EH (cell line): ENCODE results near the gene LUC7L3.
"Not testable (repeated sequence)": the region's sequence is repeated elsewhere in the genome, so short reads cannot be mapped to it uniquely, and the experiment has no call there.

Experiments used
- DNase-seq: peaks from one replicate; pipeline ENCODE4 v3.0.0-alpha.2; 2015; ENCODE audit warnings: low read depth

LUC7L3 gene, protein sequence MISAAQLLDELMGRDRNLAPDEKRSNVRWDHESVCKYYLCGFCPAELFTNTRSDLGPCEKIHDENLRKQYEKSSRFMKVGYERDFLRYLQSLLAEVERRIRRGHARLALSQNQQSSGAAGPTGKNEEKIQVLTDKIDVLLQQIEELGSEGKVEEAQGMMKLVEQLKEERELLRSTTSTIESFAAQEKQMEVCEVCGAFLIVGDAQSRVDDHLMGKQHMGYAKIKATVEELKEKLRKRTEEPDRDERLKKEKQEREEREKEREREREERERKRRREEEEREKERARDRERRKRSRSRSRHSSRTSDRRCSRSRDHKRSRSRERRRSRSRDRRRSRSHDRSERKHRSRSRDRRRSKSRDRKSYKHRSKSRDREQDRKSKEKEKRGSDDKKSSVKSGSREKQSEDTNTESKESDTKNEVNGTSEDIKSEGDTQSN

DNA sequence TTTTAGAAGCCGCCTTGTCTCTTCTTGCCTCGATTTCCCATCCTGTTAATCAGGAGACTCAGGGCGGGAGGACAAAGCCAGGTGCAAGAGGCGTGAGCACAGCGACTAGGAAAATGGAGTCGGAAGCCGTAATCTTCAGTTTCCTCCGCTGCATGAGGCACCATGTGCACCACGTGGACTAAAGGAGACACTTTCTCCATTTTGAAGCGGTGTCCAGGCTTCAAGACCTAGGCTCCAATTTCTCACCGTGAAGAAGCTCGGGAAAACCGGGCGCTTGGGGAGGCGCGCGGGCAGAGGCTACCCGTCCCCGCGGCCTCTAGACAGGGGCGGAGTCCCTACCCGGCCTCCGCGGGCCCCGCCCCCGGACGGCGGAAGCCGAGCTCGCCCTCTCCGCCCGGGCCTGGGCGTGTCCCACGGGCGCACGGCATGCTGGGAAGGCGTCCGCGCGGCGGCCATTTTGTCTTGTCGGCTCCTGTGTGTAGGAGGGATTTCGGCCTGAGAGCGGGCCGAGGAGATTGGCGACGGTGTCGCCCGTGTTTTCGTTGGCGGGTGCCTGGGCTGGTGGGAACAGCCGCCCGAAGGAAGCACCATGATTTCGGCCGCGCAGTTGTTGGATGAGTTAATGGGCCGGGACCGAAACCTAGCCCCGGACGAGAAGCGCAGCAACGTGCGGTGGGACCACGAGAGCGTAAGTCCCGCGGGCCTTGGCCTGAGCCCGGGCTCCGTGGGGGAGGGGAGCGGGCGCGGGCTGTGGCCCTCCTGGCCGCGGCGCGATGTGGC lies at the start of gene LUC7L3:
LUC7L3 (plus strand) TSS at position 460 of the 780 bp plus-strand sequence; CDS start at position 590, 130 bp downstream.
- DNase-seq: peak; percentile 93

DNA sequence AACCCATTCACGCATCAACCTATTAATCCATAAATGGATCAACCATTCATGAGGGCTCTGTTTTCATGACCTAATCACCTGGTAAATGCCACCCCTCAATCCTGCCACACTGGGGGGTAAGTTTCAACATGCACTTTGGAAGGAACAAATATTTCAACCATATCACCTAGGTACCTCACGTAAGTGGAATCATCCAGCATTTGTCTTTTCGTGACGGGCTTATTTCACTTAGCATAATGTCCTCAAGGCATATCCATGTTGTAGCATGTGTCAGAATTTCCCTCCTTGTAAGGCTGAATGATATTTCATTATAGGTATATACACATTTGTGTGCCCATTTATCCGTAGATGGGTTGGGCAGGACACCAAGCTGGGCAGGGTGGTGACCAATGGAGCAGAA lies 47.3 kb upstream of the LUC7L3 start:
- no peak for DNase-seq

DNA sequence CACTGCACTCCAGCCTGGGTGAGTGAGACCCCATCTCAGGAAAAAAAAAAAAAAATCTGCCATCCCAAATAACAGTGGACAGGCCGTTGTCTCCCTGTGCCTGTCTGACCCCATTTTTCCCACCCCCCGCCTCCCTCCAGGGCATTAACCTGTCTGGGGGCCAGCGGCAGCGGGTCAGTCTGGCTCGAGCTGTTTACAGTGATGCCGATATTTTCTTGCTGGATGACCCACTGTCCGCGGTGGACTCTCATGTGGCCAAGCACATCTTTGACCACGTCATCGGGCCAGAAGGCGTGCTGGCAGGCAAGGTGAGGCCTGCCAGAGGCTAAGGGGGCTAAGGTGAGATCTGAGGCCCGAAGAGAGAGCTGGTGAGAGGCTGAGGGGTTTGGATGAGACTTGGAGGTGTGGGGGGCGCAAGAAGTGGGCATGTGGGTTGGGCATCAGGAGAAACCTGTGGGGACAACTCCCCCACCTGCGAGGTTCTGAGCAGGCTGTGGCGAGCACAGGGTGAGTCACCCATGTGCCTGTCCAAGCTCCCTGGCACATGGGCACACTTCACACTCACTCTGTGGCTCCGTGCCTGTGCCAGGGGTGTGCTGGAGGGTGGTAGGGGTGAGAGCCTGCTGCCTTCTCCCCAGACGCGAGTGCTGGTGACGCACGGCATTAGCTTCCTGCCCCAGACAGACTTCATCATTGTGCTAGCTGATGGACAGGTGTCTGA lies 46.4 kb upstream of the LUC7L3 start:
- no peak for DNase-seq

DNA sequence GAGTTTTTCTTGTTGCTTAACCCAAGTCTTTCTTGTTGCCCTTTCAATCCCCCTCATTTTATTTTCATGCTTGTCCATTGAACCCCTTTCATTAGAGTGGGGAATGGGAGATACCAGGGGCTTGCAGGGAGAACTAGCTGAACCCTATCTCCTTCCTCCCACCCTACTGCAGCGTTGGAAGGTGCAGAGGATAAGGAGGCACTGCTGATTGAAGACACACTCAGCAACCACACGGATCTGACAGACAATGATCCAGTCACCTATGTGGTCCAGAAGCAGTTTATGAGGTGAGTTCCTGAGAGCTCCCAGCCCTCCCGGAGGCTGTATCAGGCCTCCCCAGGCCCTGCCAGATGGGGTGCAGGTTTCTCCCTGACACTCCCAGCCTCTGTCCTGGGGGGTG lies 44.2 kb upstream of the LUC7L3 start:
- no peak for DNase-seq

DNA sequence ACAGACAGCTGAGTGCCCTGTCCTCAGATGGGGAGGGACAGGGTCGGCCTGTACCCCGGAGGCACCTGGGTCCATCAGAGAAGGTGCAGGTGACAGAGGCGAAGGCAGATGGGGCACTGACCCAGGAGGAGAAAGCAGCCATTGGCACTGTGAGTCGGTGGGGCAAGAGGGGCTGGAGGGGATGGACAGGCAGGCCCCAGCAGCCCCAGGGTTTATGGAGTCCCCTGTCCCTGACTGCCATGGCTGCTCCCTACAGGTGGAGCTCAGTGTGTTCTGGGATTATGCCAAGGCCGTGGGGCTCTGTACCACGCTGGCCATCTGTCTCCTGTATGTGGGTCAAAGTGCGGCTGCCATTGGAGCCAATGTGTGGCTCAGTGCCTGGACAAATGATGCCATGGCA lies 43.8 kb upstream of the LUC7L3 start:
- DNase-seq: no peak

DNA sequence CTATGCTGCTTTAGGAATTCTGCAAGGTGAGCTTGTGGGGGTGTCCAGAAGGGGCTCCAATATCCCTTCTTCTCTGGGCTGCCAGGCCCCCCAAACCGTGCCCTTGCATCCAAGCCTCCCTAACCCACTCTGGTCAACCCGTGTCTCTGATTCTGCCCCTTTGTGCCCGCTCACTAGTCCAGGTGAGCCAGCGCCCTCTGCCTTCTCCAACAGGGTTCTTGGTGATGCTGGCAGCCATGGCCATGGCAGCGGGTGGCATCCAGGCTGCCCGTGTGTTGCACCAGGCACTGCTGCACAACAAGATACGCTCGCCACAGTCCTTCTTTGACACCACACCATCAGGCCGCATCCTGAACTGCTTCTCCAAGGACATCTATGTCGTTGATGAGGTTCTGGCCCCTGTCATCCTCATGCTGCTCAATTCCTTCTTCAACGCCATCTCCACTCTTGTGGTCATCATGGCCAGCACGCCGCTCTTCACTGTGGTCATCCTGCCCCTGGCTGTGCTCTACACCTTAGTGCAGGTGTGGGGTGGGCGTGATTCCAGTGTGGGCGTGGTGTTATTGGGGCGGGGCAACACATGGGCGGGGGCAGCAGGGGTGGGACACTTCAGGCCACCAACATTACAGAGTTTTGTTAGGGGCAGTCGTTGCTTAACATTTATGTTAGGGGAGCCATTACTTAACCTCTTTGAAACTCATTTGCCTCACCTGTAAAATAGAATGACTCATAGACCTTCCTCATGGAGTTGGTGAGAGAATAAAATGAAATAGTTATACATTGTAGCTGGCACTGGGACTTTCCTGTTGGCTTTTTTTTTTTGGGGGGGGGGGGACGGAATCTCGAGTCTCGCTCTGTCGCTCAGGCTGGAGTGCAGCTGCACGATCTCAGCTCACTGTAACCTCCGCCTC lies 43.1 kb upstream of the LUC7L3 start:
- DNase-seq: no peak

DNA sequence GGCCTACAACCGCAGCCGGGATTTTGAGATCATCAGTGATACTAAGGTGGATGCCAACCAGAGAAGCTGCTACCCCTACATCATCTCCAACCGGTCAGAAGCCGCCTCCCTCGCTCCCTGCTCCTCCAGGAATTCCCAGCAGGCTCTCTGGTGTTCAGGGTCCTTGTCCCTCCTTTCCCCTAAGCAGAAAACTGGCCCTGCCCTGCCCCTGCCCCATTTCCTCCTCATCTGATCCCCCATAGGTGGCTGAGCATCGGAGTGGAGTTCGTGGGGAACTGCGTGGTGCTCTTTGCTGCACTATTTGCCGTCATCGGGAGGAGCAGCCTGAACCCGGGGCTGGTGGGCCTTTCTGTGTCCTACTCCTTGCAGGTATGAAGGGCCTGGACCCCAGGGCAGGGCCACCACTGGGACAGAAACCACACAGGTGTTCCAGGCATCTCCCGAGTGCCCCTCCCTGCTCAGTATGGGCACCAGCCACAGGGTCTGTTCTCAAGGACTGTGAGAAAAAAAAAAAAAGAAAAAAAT lies 41.5 kb upstream of the LUC7L3 start:
- no peak for DNase-seq

DNA sequence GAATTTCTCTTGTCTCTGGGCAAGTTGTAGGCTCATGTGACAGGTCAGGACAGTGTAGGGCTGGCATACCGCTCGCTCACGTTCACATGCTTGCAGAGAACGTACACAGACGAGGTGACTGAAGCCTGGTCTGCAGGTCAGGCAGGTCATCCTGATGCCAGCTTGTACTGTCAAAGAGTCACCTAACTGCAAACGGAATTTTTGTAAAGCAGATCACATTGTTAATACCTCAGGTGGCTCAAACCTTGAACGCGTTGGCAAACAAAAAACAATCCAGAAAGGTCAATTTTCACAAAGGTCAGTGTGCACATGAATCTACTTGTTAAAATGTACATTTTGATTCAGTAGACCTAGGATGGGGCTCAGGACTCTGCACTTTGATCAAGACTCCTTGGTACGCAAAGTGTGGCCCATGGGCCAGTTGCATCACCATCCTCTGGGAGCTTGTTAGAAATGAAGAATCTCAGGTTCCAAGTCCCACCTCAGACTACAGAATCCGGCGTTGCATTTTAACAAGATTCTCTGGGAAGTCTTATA lies 40.3 kb upstream of the LUC7L3 start:
- DNase-seq: no peak

DNA sequence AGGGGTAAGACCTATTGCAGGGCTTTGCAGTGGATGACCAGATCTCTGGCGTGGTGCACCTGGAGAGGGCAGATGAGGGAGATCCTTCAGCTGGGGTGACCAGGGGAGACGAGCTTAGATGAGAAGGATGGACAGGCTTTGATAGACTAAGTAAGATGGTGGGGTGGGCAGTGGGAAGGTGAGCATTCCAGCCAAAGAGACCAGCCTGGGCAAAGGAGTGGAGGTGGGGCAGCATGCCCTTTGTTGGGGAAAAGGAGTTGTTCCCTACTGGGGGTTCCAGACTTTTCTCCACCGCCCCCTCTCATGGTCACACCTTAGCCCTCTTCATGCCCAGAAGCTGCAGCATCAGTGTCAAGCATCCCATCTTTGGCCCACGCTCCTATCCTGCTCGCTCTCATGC lies 39.3 kb upstream of the LUC7L3 start:
- no peak for DNase-seq

DNA sequence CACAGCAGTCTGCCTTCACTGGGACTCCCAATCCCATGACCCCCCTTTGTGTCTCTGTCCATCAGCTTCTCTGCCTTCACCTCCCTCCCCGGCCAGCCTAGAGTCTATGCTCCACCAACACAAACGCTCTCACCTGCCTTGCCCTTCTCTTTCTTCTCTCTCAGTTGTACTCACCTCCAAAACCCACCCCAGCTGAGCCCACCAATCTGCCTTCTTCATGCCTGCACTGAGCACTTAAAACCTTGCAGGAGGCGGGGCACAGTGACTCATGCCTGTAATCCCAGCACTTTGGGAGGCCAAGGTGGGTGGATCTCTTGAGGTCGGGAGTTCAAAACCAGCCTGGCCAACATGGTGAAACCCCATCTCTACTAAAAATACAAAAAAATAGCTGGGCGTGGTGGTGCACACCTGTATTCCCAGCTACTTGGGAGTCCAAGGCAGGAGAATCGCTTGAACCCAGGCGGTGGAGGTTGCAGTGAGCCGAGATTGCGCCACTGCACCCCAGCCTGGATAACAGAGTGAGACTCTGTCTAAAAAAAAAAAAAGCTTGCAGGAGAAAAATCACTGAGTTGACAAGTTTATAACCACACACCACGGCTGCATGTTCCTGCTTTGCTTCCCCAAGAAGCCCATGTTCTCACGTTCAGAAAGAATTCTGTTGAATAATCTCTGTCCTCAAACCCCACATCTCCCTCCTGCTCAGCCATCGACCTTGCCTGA lies 38.7 kb upstream of the LUC7L3 start:
- not testable (repeated sequence) for DNase-seq

DNA sequence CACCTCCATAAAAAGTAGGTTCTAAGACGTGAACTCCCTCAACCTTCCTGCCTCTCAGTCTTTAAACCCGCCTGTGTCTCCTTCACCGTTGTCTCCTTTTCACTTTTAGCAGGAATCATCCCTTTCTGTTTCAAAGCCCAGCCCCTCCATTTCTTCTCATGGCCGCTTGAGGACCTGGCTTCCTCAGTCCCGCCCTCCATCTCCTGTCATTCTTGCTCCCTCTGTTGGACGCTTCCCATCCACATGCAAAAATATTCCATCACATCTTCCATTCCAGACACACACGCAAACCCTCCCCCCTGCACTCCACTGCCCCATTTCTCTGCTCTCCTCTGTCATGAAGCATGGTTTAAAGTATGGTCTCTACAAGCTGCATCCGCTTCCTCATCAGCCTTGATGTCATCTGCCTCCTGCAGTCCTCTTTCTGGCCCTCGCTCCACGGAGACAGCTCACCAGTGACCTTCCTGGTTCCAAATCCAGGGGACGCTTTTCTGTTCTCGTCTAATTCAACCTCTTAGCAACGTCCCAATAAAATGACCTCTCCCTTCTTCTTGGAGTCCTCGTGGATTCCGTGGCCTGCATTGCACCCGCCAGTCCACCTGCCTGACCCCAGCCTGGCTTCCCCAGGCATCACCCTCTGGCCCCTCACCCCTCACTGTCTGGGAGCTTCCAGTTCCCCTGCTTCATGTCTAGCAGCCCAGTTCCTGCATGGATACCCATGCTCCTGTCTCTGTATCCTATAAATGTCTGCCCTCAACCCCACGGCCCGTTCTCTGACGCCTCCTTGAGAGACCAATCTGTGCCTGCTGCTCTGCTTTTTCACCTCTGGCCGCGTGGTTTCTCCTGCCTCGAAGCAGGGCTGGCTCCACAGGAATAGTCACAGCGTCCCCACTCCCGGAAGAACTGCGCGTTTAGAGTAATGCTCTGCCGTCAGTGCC lies 37.9 kb upstream of the LUC7L3 start:
- peak; percentile 89 for DNase-seq

DNA sequence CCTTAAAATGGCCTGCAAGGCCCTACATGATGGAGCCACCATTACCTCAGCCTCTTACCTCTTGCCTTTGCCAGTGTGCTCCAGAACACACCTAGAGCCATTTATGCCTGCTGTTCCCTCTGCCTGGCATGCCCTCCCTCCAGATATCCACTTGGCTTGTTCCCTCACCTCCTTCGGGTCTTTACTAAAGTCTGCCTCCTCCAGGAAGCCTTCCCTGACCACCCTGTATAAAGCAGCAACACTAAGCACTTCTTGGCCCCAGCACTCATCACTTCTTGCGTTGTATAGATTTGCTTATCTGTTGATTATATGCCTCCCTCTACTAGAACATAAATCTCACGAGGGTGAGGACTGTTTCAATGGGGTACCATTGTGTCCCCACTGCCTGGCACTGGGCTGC lies 37.0 kb upstream of the LUC7L3 start:
- DNase-seq: no peak

DNA sequence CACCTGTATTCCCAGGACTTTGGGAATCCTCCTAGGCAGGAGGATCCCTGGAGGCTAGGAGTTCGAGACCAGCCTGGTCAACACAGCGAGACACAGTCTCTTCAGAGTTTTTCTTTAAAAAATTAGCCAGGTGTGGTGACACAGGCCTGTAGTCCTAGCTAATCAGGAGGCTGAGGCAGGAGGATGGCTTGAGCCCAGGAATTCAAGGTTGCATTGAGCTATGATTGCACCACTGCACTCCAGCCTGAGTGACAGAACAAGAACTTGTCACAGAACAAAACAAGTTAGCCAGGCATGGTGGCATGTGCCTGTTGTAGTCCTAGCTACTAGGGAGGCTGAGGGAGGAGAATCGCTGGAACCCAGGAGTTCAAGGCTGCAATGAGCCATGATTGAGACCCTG lies 36.5 kb upstream of the LUC7L3 start:
- DNase-seq: no peak

DNA sequence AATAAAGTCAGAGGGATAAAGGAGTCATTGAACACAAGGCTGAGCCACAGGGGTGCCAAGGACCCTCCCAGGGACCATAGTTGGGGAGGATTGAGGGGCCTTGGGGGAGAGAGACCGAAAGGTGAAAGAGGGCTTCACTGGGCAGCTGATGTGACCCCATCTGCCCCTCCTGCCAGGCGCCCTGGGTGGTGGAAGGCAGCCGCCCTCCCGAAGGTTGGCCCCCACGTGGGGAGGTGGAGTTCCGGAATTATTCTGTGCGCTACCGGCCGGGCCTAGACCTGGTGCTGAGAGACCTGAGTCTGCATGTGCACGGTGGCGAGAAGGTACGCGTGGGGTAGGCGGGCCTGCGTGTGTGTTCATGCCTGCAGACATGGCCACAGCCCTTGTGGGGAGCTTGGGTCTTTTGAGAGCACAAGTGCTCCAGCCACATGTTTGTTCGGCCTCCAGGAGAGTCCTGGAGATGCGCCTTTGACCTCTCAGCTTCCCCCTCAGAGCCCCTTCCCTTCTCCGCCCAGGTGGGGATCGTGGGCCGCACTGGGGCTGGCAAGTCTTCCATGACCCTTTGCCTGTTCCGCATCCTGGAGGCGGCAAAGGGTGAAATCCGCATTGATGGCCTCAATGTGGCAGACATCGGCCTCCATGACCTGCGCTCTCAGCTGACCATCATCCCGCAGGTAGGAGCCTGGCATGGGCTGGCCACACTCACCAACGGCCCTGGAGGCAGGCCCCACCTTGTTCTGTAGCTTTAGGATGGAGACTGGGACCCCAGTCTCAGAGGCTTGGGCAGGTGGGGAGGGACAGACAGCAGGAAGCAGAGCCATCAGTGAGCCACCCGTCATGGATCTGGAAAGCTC lies 35.7 kb upstream of the LUC7L3 start:
- no peak for DNase-seq

DNA sequence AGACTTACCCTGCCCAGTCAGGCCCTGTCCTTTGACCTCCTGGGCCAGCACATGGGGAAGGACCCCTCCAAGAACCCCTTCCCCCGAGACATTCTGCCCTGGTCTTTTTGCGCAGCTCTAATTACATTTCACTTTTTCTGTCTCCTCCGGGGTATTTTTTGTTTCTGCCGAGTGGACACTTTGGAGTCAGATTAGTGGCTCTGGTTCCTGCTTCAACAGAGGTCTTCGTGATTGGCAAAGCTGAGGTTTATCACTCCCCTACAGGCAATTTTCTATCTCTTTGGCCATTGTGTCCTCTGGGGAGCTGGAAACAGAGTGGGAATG lies 35.2 kb upstream of the LUC7L3 start:
- DNase-seq: no peak

DNA sequence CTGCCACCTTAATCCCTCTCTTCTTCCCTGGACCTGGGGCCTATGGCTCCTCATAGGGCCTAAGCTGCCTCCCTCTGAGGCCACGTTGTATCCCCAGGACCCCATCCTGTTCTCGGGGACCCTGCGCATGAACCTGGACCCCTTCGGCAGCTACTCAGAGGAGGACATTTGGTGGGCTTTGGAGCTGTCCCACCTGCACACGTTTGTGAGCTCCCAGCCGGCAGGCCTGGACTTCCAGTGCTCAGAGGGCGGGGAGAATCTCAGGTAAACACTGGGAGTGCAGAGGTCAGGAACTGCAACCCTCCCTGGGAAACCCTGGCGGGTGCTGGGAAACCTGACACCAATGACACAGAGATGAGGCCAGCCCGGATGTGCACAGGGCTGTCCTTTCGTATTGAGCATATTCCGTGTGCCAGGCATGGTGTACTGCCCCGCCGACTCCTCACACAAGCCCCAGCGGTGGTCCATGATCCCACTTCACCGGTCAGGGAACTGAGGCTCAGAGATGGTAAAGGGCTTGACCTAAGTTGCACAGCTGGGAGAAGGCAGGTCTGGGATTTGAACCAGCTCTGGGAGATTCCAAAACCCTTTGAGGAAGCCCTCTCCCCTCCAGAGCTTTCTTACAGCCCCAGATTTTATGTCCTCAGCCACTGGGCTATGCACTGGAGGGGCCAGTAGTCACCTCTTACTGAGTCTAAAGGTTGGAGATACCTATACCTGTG lies 34.6 kb upstream of the LUC7L3 start:
- DNase-seq: no peak

DNA sequence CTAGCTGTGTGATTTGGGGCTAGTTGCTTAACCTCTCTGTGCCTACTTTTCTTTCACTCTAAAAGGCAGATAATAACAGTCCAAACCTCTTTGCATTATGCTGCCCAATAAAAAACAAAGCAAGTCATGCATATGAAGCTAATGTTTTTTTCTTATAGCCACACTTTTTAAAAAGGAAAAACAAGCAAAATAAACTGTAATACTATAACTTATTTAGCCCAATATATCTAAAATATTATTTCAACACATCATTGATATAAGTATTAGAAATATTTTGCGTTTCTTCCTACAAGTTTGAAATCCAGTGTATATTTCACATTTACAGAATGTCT lies 34.1 kb upstream of the LUC7L3 start:
- DNase-seq: no peak
